Measurements from ENCODE around the gene CLEC16A.

DNA sequence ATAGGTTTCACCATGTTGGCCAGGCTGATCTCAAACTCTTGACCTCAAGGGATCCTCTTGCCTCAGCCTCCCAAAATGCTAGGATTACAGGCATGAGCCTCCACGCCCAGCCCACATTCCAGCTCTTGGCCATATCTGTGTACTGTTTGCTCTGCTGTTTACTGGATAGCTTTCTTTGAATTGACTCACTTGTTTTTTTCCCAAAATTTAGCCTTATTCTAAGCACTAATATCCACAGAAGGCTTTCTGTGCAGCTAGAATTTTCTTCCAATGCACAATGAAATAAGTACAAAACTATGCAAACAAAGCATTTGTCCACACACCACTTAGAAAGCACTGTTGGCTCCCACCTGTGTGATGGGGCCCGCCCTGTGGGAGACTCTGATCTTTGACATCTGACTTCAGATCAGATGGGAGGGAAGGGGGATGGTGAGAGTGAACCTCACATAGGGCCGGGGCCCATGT lies 72.2 kb downstream of the CLEC16A start:
- TF ChIP-seq, protein P1, sequence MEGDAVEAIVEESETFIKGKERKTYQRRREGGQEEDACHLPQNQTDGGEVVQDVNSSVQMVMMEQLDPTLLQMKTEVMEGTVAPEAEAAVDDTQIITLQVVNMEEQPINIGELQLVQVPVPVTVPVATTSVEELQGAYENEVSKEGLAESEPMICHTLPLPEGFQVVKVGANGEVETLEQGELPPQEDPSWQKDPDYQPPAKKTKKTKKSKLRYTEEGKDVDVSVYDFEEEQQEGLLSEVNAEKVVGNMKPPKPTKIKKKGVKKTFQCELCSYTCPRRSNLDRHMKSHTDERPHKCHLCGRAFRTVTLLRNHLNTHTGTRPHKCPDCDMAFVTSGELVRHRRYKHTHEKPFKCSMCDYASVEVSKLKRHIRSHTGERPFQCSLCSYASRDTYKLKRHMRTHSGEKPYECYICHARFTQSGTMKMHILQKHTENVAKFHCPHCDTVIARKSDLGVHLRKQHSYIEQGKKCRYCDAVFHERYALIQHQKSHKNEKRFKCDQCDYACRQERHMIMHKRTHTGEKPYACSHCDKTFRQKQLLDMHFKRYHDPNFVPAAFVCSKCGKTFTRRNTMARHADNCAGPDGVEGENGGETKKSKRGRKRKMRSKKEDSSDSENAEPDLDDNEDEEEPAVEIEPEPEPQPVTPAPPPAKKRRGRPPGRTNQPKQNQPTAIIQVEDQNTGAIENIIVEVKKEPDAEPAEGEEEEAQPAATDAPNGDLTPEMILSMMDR (IDR thresholded peaks at IDR 0.05; ENCODE audit: low read depth, low read length, poor library complexity, severe bottlenecking) = no peak
- TF ChIP-seq EZH2phosphoT487 (IDR thresholded peaks at IDR 0.05; ENCODE audit: borderline replicate concordance, low read length) = no peak
